H1 (cell line): ENCODE results near the gene TAF3. TPM values are rescaled to one million over a fixed set of nuclear protein-coding genes. Genes with fewer than 3 reads are reported as not detected.

Experiments
- CTCF ChIA-PET: fragments of 300-600 bp; sonication (Branson Sonifier 250); formaldehyde crosslinking; loops from one replicate; lab custom pipeline; 2021; ENCODE audit not compliant: partially characterized antibody; lab: Charles Lee
- POLR2A ChIA-PET: fragments of 300-600 bp; sonication (Branson Sonifier 250); formaldehyde crosslinking; loops from one replicate; lab custom pipeline; 2021; ENCODE audit warnings: inconsistent platforms; ENCODE audit not compliant: partially characterized antibody; lab: Charles Lee
- DNase-seq, 2 experiments: peaks; one replicate each; pipeline versions ENCODE4 v3.0.0 to v3.0.0-alpha.2; 2010 to 2022; ENCODE audit warnings: low spot score in 2 of 2, low read depth in 1 of 2, mixed read lengths in 1 of 2
- FAIRE-seq: peaks from 2 replicates; lab custom pipeline; 2011; peaks lifted over from hg19 to GRCh38; lab: Jason Lieb, UNC
- H2AFZ ChIP-seq: 2 replicates; pipeline ENCODE4 v1.8.1; 2012; ENCODE audit warnings: low read length, inconsistent platforms
- H2AK5ac ChIP-seq: 2 replicates; pipeline ENCODE4 v1.6.1; 2013; ENCODE audit warnings: low read depth, low read length
- H2BK120ac ChIP-seq: replicated peaks from 2 replicates; pipeline ENCODE3; 2013; ENCODE audit warnings: low read depth, low read length, inconsistent platforms
- H2BK12ac ChIP-seq: 2 replicates; pipeline ENCODE4 v1.6.1; 2013; ENCODE audit warnings: low read depth, low read length
- H2BK15ac ChIP-seq: 2 replicates; pipeline ENCODE4 v1.6.1; 2013; ENCODE audit warnings: low read length
- H2BK20ac ChIP-seq: 2 replicates; pipeline ENCODE4 v1.6.1; 2013; ENCODE audit warnings: low read length
- H2BK5ac ChIP-seq: 2 replicates; pipeline ENCODE4 v1.6.1; 2013; ENCODE audit warnings: low read depth, low read length
- H3K14ac ChIP-seq: 2 replicates; pipeline ENCODE4 v1.6.1; 2013; ENCODE audit warnings: inconsistent platforms; ENCODE audit not compliant: insufficient read length
- H3K18ac ChIP-seq: 2 replicates; pipeline ENCODE4 v1.6.1; 2013; ENCODE audit warnings: low read length; ENCODE audit errors: extremely low read depth
- H3K23ac ChIP-seq: 2 replicates; pipeline ENCODE4 v1.6.1; 2013; ENCODE audit warnings: inconsistent platforms; ENCODE audit not compliant: insufficient read length
- H3K23me2 ChIP-seq: 2 replicates; pipeline ENCODE4 v1.6.1; 2013; ENCODE audit warnings: low read depth, low read length
- H3K27ac ChIP-seq: 2 replicates; pipeline ENCODE4 v1.6.1; 2011; ENCODE audit warnings: low read depth, low read length, inconsistent platforms
- H3K27me3 ChIP-seq, 4 experiments: replicated peaks in 1 of 4; 1 replicate in 1 of 4; 2 replicates in 3 of 4; pipeline versions ENCODE4 v1.6.1 to v1.8.1; 2011 to 2013; ENCODE audit warnings: low read length in 3 of 4, mild to moderate bottlenecking in 3 of 4, inconsistent platforms in 2 of 4, mixed read lengths in 2 of 4, moderate library complexity in 1 of 4; ENCODE audit not compliant: control insufficient read depth in 3 of 4, insufficient read depth in 3 of 4; ENCODE audit errors: extremely low read depth in 1 of 4
- H3K36me3 ChIP-seq, 4 experiments: 2 replicates each; pipeline versions ENCODE4 v1.6.1 to v1.8.1; 2011 to 2013; ENCODE audit warnings: mild to moderate bottlenecking in 4 of 4, low read length in 3 of 4, moderate library complexity in 2 of 4, control low read depth in 1 of 4, inconsistent platforms in 1 of 4; ENCODE audit not compliant: insufficient read depth in 4 of 4, control insufficient read depth in 2 of 4
- H3K4ac ChIP-seq: replicated peaks from 2 replicates; pipeline ENCODE3; 2013; ENCODE audit warnings: low read length, low read depth, mixed read lengths, inconsistent platforms; ENCODE audit not compliant: insufficient read length
- H3K4me1 ChIP-seq, 4 experiments: replicated peaks in 1 of 4; 1 replicate in 1 of 4; 2 replicates in 3 of 4; pipeline versions ENCODE4 v1.6.1 to v1.8.1; 2011 to 2013; ENCODE audit warnings: low read length in 3 of 4, inconsistent platforms in 2 of 4, mixed read lengths in 1 of 4; ENCODE audit not compliant: insufficient read depth in 4 of 4, control insufficient read depth in 3 of 4
- H3K4me2 ChIP-seq, 2 experiments: 2 replicates each; pipeline versions ENCODE4 v1.6.1 to v1.8.1; 2011 to 2013; ENCODE audit warnings: low read depth in 2 of 2, low read length in 2 of 2, control low read depth in 1 of 2, inconsistent platforms in 1 of 2, mild to moderate bottlenecking in 1 of 2; ENCODE audit not compliant: insufficient read depth in 1 of 2
- H3K4me3 ChIP-seq, 4 experiments: fragments of 200-600, 300-600 bp in 1 of 4; sonication (generic), shearing (Covaris generic), sonication (Bioruptor Twin) in 1 of 4; 2 replicates each; pipeline versions ENCODE4 v1.5.1 to v1.8.1; 2011 to 2016; ENCODE audit warnings: low read length in 4 of 4, low read depth in 3 of 4, control low read depth in 2 of 4, inconsistent platforms in 2 of 4, mild to moderate bottlenecking in 2 of 4, mixed read lengths in 1 of 4, moderate library complexity in 1 of 4; ENCODE audit not compliant: insufficient read depth in 2 of 4; ENCODE audit errors: extremely low read depth in 1 of 4
- H3K56ac ChIP-seq: replicated peaks from 2 replicates; pipeline ENCODE3; 2013; ENCODE audit warnings: low read depth, mild to moderate bottlenecking, mixed read lengths, low read length, inconsistent platforms; ENCODE audit not compliant: insufficient read length
- H3K79me1 ChIP-seq: 2 replicates; pipeline ENCODE4 v1.6.1; 2013; ENCODE audit warnings: low read depth, low read length, control low read depth
- H3K79me2 ChIP-seq, 2 experiments: 2 replicates each; pipeline versions ENCODE4 v1.6.1 to v1.8.1; 2012 to 2013; ENCODE audit warnings: low read length in 2 of 2, mild to moderate bottlenecking in 2 of 2, inconsistent platforms in 1 of 2; ENCODE audit not compliant: insufficient read depth in 2 of 2, control insufficient read depth in 1 of 2
- H3K9ac ChIP-seq, 4 experiments: replicated peaks in 1 of 4; 1 replicate in 1 of 4; 2 replicates in 3 of 4; pipeline versions ENCODE4 v1.6.1 to v1.8.1; 2011 to 2013; ENCODE audit warnings: low read depth in 3 of 4, low read length in 3 of 4, control low read depth in 2 of 4, mild to moderate bottlenecking in 2 of 4, moderate library complexity in 2 of 4, inconsistent platforms in 1 of 4; ENCODE audit errors: extremely low read depth in 1 of 4
- H3K9me3 ChIP-seq, 2 experiments: 2 replicates each; pipeline versions ENCODE4 v1.6.1 to v1.8.1; 2012 to 2013; ENCODE audit warnings: mild to moderate bottlenecking in 2 of 2, moderate library complexity in 2 of 2, control low read depth in 1 of 2, inconsistent platforms in 1 of 2, low read depth in 1 of 2, low read length in 1 of 2, mixed read lengths in 1 of 2; ENCODE audit not compliant: insufficient read depth in 2 of 2
- H4K20me1 ChIP-seq, 2 experiments: replicated peaks in 1 of 2; 2 replicates each; pipeline versions ENCODE3 to v1.8.1; 2011 to 2013; ENCODE audit warnings: inconsistent platforms in 2 of 2, low read length in 2 of 2, mild to moderate bottlenecking in 1 of 2; ENCODE audit not compliant: insufficient read depth in 2 of 2, control insufficient read depth in 1 of 2
- H4K5ac ChIP-seq: 2 replicates; pipeline ENCODE4 v1.6.1; 2013; ENCODE audit warnings: low read length, low read depth, mixed read lengths, inconsistent platforms; ENCODE audit not compliant: insufficient read length
- H4K8ac ChIP-seq: 2 replicates; pipeline ENCODE4 v1.8.0; 2013; ENCODE audit warnings: mild to moderate bottlenecking, moderate library complexity, low read length, inconsistent platforms; ENCODE audit not compliant: insufficient read depth; ENCODE audit errors: extremely low read depth
- H4K91ac ChIP-seq: replicated peaks from 2 replicates; pipeline ENCODE3; 2013; ENCODE audit warnings: low read length, mixed read lengths, inconsistent platforms; ENCODE audit not compliant: insufficient read length
- ASH2L ChIP-seq: fragments of 200-600, 300-600 bp; sonication (generic); IDR thresholded peaks from one replicate; pipeline ENCODE4 v1.7.1; 2017; ENCODE audit warnings: low read length
- CHD2 ChIP-seq: IDR thresholded peaks from 2 replicates; pipeline ENCODE4 v1.6.1; 2012; ENCODE audit warnings: low read length, improper control_type of control experiment
- FOSL1 ChIP-seq: IDR thresholded peaks from 2 replicates; pipeline ENCODE4 v1.6.1; 2011; ENCODE audit warnings: mild to moderate bottlenecking, low read depth, low read length, moderate library complexity; ENCODE audit not compliant: insufficient read depth
- HDAC2 ChIP-seq, 2 experiments: fragments of 300-600 bp in 1 of 2; sonication (generic) in 1 of 2; IDR thresholded peaks; 2 replicates each; pipeline ENCODE4 v1.6.1; 2011 to 2012; ENCODE audit warnings: low read depth in 2 of 2, low read length in 2 of 2, mild to moderate bottlenecking in 2 of 2, moderate library complexity in 2 of 2, borderline replicate concordance in 1 of 2, inconsistent platforms in 1 of 2
- PHF8 ChIP-seq: fragments of 200-600 bp; sonication (generic); conservative IDR thresholded peaks from 2 replicates; pipeline ENCODE4 v1.7.1; 2012; ENCODE audit warnings: low read depth, mild to moderate bottlenecking, inconsistent platforms, low read length, moderate library complexity
- POLR2A ChIP-seq, 2 experiments: IDR thresholded peaks; 1 replicate in 1 of 2; 2 replicates in 1 of 2; pipeline ENCODE4 v1.6.1; 2011; ENCODE audit warnings: low read depth in 2 of 2, low read length in 2 of 2, mild to moderate bottlenecking in 2 of 2; ENCODE audit errors: control extremely low read depth in 1 of 2
- SIN3A ChIP-seq, 2 experiments: IDR thresholded peaks in 1 of 2; conservative IDR thresholded peaks in 1 of 2; 2 replicates each; pipeline ENCODE4 v1.6.1; 2011 to 2012; ENCODE audit warnings: low read length in 2 of 2, improper control_type of control experiment in 1 of 2, low read depth in 1 of 2, mild to moderate bottlenecking in 1 of 2
- SIRT6 ChIP-seq: IDR thresholded peaks from one replicate; pipeline ENCODE4 v1.7.1; 2012; ENCODE audit warnings: low read length, inconsistent platforms
- SP1 ChIP-seq: IDR thresholded peaks from 2 replicates; pipeline ENCODE4 v1.6.1; 2011; ENCODE audit warnings: low read depth, low read length
- SP2 ChIP-seq: IDR thresholded peaks from 2 replicates; pipeline ENCODE4 v1.6.1; 2012; ENCODE audit warnings: mild to moderate bottlenecking, low read length, inconsistent platforms
- SUZ12 ChIP-seq: fragments of 200-600 bp; sonication (generic); IDR thresholded peaks from 2 replicates; pipeline ENCODE4 v1.6.1; 2012; ENCODE audit warnings: mild to moderate bottlenecking, inconsistent platforms, low read length, moderate library complexity, mixed read lengths
- TEAD4 ChIP-seq: IDR thresholded peaks from 2 replicates; pipeline ENCODE4 v1.6.1; 2012; ENCODE audit warnings: low read depth, low read length, inconsistent platforms, mixed read lengths
- WGBS, 2 experiments: shearing (Covaris generic) in 1 of 2; methylation state at CpG; one replicate each; pipeline versions ENCODE4 v1.1.6 to v1.1.7; 2013 to 2015; ENCODE audit warnings: low lambda C conversion rate in 2 of 2, mixed read lengths in 2 of 2, inconsistent platforms in 1 of 2, low coverage in 1 of 2, missing lambda C conversion rate in 1 of 2; ENCODE audit not compliant: insufficient replicate concordance in 2 of 2, insufficient coverage in 1 of 2, insufficient read length in 1 of 2; ENCODE audit errors: extremely low coverage in 1 of 2, missing lambda C conversion rate in 1 of 2; 5-methylcytosine and 5-hydroxymethylcytosine counted together
- polyA plus RNA-seq, 7 experiments: library from polyadenylated mRNA; depleted of rRNA in 3 of 7; stranded (reverse) in 5 of 7; unstranded in 2 of 7; fragments of >200 nt in 5 of 7; fragments of 200-250 nt in 2 of 7; gene quantifications; 1 replicate in 5 of 7; 2 replicates in 1 of 7; 4 replicates in 1 of 7; pipeline versions ENCODE4 v1.2.1 to v1.2.3, GENCODE V29; 2011 to 2013; ENCODE audit warnings: missing spikeins in 2 of 7, mixed read lengths in 2 of 7
- total RNA-seq: library from RNA; stranded (reverse); fragmentation: NEBNext Ultra II Directional; extraction: Animal tissue kit (Norgen Biotek cat#: 25700); gene quantifications from 2 replicates; pipeline ENCODE4 v1.2.1, GENCODE V29; 2021
- TF ChIP-seq, protein P1 (sequence below): IDR thresholded peaks from 2 replicates; pipeline ENCODE4 v1.6.1; 2011; ENCODE audit warnings: low read depth, mild to moderate bottlenecking, low read length; ENCODE audit not compliant: insufficient read depth

The TAF3 gene
- total and polyA plus RNA-seq, 2 of the 8 experiments (the other 6 are each of a cell fraction or from before 2014, with no cell fraction given), result 1.5 to 11.2 TPM

GRCh38 chr10:8014649-8015048, 196.3 kb downstream of the TAF3 start:
- H3K79me2 ChIP-seq, result no peaks in the 10 kb centered on the region
- peak overlapping the region; percentile 20; the same call in 1 of the 2 replicates for H4K8ac ChIP-seq
- peaks cover 0 to 5% (median 0%) of the 10 kb centered on the region in 4 experiments; a peak in 2 of 7 replicates for H3K4me1 ChIP-seq
- no peak overlapping the region for H2BK5ac ChIP-seq
- no peak overlapping the region for H2BK12ac ChIP-seq
- no peak overlapping the region for H2BK120ac ChIP-seq
- H3K4ac ChIP-seq, result no peak overlapping the region
- FAIRE-seq (no peak), DNase-seq (no peak)
- no peaks in the 10 kb centered on the region for H3K23me2 ChIP-seq
- H2BK15ac ChIP-seq, result no peak overlapping the region
- H4K5ac ChIP-seq, result no peak overlapping the region
- no peak overlapping the region for H4K91ac ChIP-seq
- H2AFZ ChIP-seq, result no peak overlapping the region
- H4K20me1 ChIP-seq, result no peaks in the 10 kb centered on the region
- POLR2A ChIA-PET, result no interaction called here
- H3K56ac ChIP-seq, result no peak overlapping the region
- H3K14ac ChIP-seq, result no peak overlapping the region
- WGBS, 2 experiments, result 89% methylated on average over 14 of the region's 16 CpGs; no CpG with 5 or more reads in 1 of the 2 experiments
- no peaks in the 10 kb centered on the region for H3K9me3 ChIP-seq
- no peak overlapping the region for H2AK5ac ChIP-seq
- no peak overlapping the region for H3K27ac ChIP-seq
- no peaks in the 10 kb centered on the region for H3K79me1 ChIP-seq
- H3K9ac ChIP-seq, result no peak overlapping the region
- H3K36me3 ChIP-seq, result peaks cover 0 to 11% (median 0%) of the 10 kb centered on the region in 4 experiments; a peak in 2 of 8 replicates
- CTCF ChIA-PET, result interaction anchor here (0.8 kb wide), 1 partner anchor 8 kb away, joined by 4 read pairs; no protein-coding TSS in a partner anchor
- no peak overlapping the region for H3K4me3 ChIP-seq
- no peak overlapping the region for H3K4me2 ChIP-seq
- no peak overlapping the region for H2BK20ac ChIP-seq
- no peaks in the 10 kb centered on the region for H3K27me3 ChIP-seq
- H3K18ac ChIP-seq, result no peak overlapping the region
- H3K23ac ChIP-seq, result no peak overlapping the region
- TF ChIP-seq, protein P1, sequence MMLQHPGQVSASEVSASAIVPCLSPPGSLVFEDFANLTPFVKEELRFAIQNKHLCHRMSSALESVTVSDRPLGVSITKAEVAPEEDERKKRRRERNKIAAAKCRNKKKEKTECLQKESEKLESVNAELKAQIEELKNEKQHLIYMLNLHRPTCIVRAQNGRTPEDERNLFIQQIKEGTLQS, result no peak
- TF ChIP-seq SIRT6 (no peak), PHF8 (no peak), SP1 (no peak), SIN3A (conservative IDR thresholded peaks at IDR 0.05 in 1 of 2, IDR thresholded peaks at IDR 0.05 in 1 of 2; ENCODE audit: low read depth in 1 of 2, low read length in 2 of 2) (no peak), POLR2A (IDR thresholded peaks at IDR 0.05; ENCODE audit: control extremely low read depth in 1 of 2, low read depth in 2 of 2, low read length in 2 of 2) (no peak), CHD2 (no peak), ASH2L (no peak), SP2 (no peak), TEAD4 (no peak), HDAC2 (IDR thresholded peaks at IDR 0.05; ENCODE audit: borderline replicate concordance in 1 of 2, low read depth in 2 of 2, low read length in 2 of 2) (no peak), SUZ12 (no peak), FOSL1 (no peak)
